ENCODE results near the gene GTF2I. TPM values are rescaled to one million over a fixed set of nuclear protein-coding genes. Genes with fewer than 3 reads are reported as not detected.
A peak's percentile ranks its signal among the peaks of the same experiment; 100 is the strongest.

Gene GTF2I
- total and polyA plus RNA-seq, 10 of the 15 experiments (the other 5 are each of a cell fraction or from before 2014, with no cell fraction given): 6.7 to 172 (median 96.9) TPM

- 0 out of 2 replicates have a peak, but pooled peaks have one; percentile 43 for TF ChIP-seq ZBTB4 (CRISPR knock-in tag; IDR thresholded peaks at IDR 0.05)
- no peak for TF ChIP-seq MEF2B (IDR thresholded peaks at IDR 0.05; ENCODE audit: partially characterized antibody, poor library complexity, severe bottlenecking)
- peak; percentile 64 for TF ChIP-seq NKRF (conservative IDR thresholded peaks at IDR 0.05)
- no peak for TF ChIP-seq RFX5 (IDR thresholded peaks at IDR 0.05; ENCODE audit: low read depth, low read length)
Observed at GRCh38 chr7:74657692-74658177, at the start of gene GTF2I (continued).

- ChIA-PET SMC1A (ENCODE audit: uncharacterized antibody, unreplicated experiment) (no interaction called here), CTCF (interaction anchor here (0.6 to 1.1 kb wide), 2 partner anchors 9 to 173 kb away, joined by 3 read pairs; no protein-coding TSS in a partner anchor), POLR2A (interaction anchor here (0.5 to 0.7 kb wide), 2 partner anchors 45 to 476 kb away, joined by 3 to 4 read pairs; partner anchors contain the start of gene GTF2I), RAD21 (ENCODE audit: unreplicated experiment) (no interaction called here)
- Histone ChIP-seq H3K9me3 (replicated peaks; ENCODE audit: control insufficient read depth, insufficient read depth, low read length) (no peaks in the 10 kb centered on the region), H4K20me1 (ENCODE audit: control insufficient read depth, insufficient read depth) (no peaks in the 10 kb centered on the region), H3K9ac (ENCODE audit: control insufficient read depth, insufficient read depth, low read length) (no peak overlapping the region), H3K4me2 (ENCODE audit: control insufficient read depth, insufficient read depth) (no peak overlapping the region), H3K4me3 (no peak overlapping the region), H3K79me2 (ENCODE audit: control insufficient read depth, insufficient read depth, low read length) (no peaks in the 10 kb centered on the region), H3K27me3 (replicated peaks in 1 of 2; ENCODE audit: control insufficient read depth in 2 of 2, insufficient read depth in 2 of 2, low read length in 1 of 2) (no peaks in the 10 kb centered on the region), H2AFZ (ENCODE audit: control insufficient read depth, low read depth, low read length) (no peak overlapping the region), H3K27ac (ENCODE audit: control insufficient read depth, insufficient read depth) (no peak overlapping the region), H3K36me3 (ENCODE audit: control insufficient read depth in 2 of 2, insufficient read depth in 2 of 2, low read length in 1 of 2) (no peaks in the 10 kb centered on the region), H3K4me1 (ENCODE audit: control insufficient read depth, insufficient read depth, low read length) (peaks cover 11% of the 10 kb centered on the region)
- ATAC-seq: no peak
- FAIRE-seq: no peak
- BruUV-seq (replicated peaks): no TSS peak
- intact Hi-C loops (cut with micrococcal nuclease; ENCODE audit: unreplicated experiment) (no loop called here), in situ Hi-C loops (cut with MboI) (no loop called here)
- WGBS (ENCODE audit: insufficient coverage, insufficient replicate concordance, low lambda C conversion rate, missing lambda C conversion rate): 46% methylated on average over 11 of the region's 11 CpGs
- no peak for DNase-seq (ENCODE audit: low read depth, low spot score)
- no peak for TF ChIP-seq FOXM1 (IDR thresholded peaks at IDR 0.05; ENCODE audit: low read depth, low read length)
- no peak for TF ChIP-seq POLR2AphosphoS5 (IDR thresholded peaks at IDR 0.05; ENCODE audit: low read length)
- TF ChIP-seq IRF4 (IDR thresholded peaks at IDR 0.05; ENCODE audit: low read depth, low read length): no peak
- no peak for TF ChIP-seq EGR1 (IDR thresholded peaks at IDR 0.05; ENCODE audit: borderline replicate concordance in 1 of 2, low read depth in 2 of 2, low read length in 2 of 2)
- TF ChIP-seq HSF1 (IDR thresholded peaks at IDR 0.05; ENCODE audit: low read depth, low read length): no peak
- TF ChIP-seq KDM1A (IDR thresholded peaks at IDR 0.05; ENCODE audit: borderline replicate concordance): no peak
- no peak for TF ChIP-seq CHD4 (IDR thresholded peaks at IDR 0.05)
- TF ChIP-seq ZNF207 (IDR thresholded peaks at IDR 0.05; ENCODE audit: borderline replicate concordance): no peak
Observed at GRCh38 chr7:74612015-74612829, 45.3 kb upstream of the GTF2I start.
